AG09319 (cell line): ENCODE results near the gene AMFR.

Experiments used
- DNase-seq: peaks from one replicate; pipeline ENCODE4 v3.0.0-alpha.2; 2010; ENCODE audit warnings: low read depth; ENCODE audit errors: extremely low read depth
- CTCF ChIP-seq: IDR thresholded peaks from 2 replicates; pipeline ENCODE4 v1.5.1; 2011; ENCODE audit warnings: low read depth, mild to moderate bottlenecking, inconsistent platforms, low read length, moderate library complexity

Gene AMFR

DNA sequence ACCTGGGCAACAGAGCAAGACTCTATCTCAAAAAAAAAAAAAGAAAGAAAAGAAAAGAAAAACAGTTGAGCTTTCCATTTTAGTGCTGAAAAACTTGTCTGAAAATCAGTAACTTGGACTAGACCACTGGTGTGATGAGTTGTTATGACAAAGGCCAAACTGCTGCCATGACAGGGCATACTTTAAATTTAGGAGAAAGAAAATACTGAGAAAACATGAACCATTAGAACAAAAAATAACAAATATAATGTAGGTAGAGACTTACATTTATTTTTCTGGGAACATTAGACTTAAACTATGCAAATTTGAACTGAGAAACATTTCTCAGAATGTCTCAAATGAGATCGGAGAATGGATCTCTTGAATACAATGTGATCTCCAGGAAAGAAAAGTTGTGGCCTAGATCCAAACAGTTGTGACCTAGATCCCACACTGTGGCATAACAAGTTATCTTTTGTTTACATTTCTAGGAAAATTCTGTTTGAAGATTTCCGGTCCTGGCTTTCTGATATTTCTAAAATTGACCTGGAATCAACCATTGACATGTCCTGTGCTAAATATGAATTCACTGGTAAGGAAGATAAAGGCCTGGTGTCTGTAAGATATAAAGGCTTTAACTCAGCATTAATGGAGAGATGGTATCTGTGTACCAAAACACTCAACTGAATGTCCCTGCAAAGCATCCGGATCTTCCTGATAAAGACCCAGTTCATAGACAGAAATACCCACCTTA is 36.9 kb upstream of the AMFR start:
- no peak for TF ChIP-seq CTCF
- no peak for DNase-seq

DNA sequence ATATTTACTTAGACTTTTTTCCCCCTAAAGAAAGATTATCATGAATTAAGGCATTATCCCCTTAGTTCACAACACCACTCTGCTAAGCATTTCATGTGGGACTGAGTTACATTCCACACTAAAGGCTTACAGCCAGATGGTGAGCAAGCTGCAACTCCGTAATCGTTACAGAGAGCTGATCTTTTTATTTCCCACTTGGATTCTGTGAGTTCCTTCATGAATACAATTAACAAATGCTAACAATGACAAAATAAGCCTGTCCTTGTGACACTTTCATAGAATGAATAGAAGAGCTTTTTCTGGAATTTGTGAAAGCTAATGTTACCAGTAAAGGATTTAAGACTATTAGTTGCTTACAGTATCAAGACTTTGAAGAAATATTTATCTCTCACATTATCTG is 34.8 kb upstream of the AMFR start:
- DNase-seq, result no peak
- no peak for TF ChIP-seq CTCF

- DNase-seq, result no peak
- TF ChIP-seq CTCF, result no peak
These were observed 32.7 kb upstream of the AMFR start for GRCh38 chr16:56457927-56458470.

GRCh38 chr16:56451753-56452689 is 26.7 kb upstream of the AMFR start:
- no peak for DNase-seq
- TF ChIP-seq CTCF, result no peak

- TF ChIP-seq CTCF, result no peak; the same call in 1 of the 2 replicates
- peak; percentile 92 for DNase-seq
These were observed 25.8 kb upstream of the AMFR start, which contains the start of the genes NUDT21 and OGFOD1 for GRCh38 chr16:56450986-56451752. Gene NUDT21, minus strand, starts transcription at chr16:56451332. Its CDS starts 130 bp downstream, at chr16:56451202. Gene OGFOD1, plus strand, starts transcription at chr16:56451554. Its CDS starts 59 bp downstream, at chr16:56451613.

- TF ChIP-seq CTCF, result no peak
- no peak for DNase-seq
These were observed 25.1 kb upstream of the AMFR start for GRCh38 chr16:56450275-56450985.
